ENCODE measurements around the gene MAOB. TPM values are rescaled to one million over a fixed set of nuclear protein-coding genes. Genes with fewer than 3 reads are reported as not detected.
"Not testable (repeated sequence)": the region's sequence is repeated elsewhere in the genome, so short reads cannot be mapped to it uniquely, and the experiment has no call there.

The MAOB gene
- total RNA-seq, 1 donor from 2014 or later = 0.93 TPM

GRCh38 chrX:43728966-43729365 lies 153.3 kb downstream of the MAOB start:
- H3K27ac Mint-ChIP-seq = no peak overlapping the region
- peaks cover 14% of the 10 kb centered on the region for H3K36me3 Mint-ChIP-seq (ENCODE audit: insufficient read depth)
- peaks cover 6% of the 10 kb centered on the region for H3K4me1 Mint-ChIP-seq (ENCODE audit: low read depth)
- no peak for TF ChIP-seq CTCF (IDR thresholded peaks at IDR 0.05; ENCODE audit: unreplicated experiment)
- no peaks in the 10 kb centered on the region for H3K27me3 Mint-ChIP-seq
- DNase-seq (ENCODE audit: low spot score, unreplicated experiment) = no peak
- peaks cover 28% of the 10 kb centered on the region for H3K9me3 Mint-ChIP-seq (ENCODE audit: low read depth)
- no peak overlapping the region for H3K4me3 Mint-ChIP-seq (ENCODE audit: low read depth)

GRCh38 chrX:43728002-43728401 lies 154.2 kb downstream of the MAOB start:
- Mint-ChIP-seq H3K27me3 (no peaks in the 10 kb centered on the region), H3K4me3 (ENCODE audit: low read depth) (no peak overlapping the region), H3K27ac (no peak overlapping the region), H3K36me3 (ENCODE audit: insufficient read depth) (peaks cover 17% of the 10 kb centered on the region), H3K9me3 (ENCODE audit: low read depth) (peaks cover 37% of the 10 kb centered on the region), H3K4me1 (ENCODE audit: low read depth) (peaks cover 6% of the 10 kb centered on the region)
- no peak for DNase-seq (ENCODE audit: low spot score, unreplicated experiment)
- no peak for TF ChIP-seq CTCF (IDR thresholded peaks at IDR 0.05; ENCODE audit: unreplicated experiment)

GRCh38 chrX:43727254-43727653 lies 155.0 kb downstream of the MAOB start:
- H3K9me3 Mint-ChIP-seq (ENCODE audit: low read depth) = peaks cover 38% of the 10 kb centered on the region
- peaks cover 18% of the 10 kb centered on the region for H3K36me3 Mint-ChIP-seq (ENCODE audit: insufficient read depth)
- not testable (repeated sequence) for H3K27ac Mint-ChIP-seq; H3K4me3 Mint-ChIP-seq (ENCODE audit: low read depth); H3K27me3 Mint-ChIP-seq; H3K4me1 Mint-ChIP-seq (ENCODE audit: low read depth); DNase-seq (ENCODE audit: low spot score, unreplicated experiment)

GRCh38 chrX:43725227-43725626 lies 157.0 kb downstream of the MAOB start:
- DNase-seq (ENCODE audit: low spot score, unreplicated experiment); H3K4me3 Mint-ChIP-seq (ENCODE audit: low read depth); H3K4me1 Mint-ChIP-seq (ENCODE audit: low read depth); H3K27me3 Mint-ChIP-seq; H3K27ac Mint-ChIP-seq: not testable (repeated sequence)
- Mint-ChIP-seq H3K36me3 (ENCODE audit: insufficient read depth) (peaks cover 16% of the 10 kb centered on the region), H3K9me3 (ENCODE audit: low read depth) (peaks cover 40% of the 10 kb centered on the region)

- H3K4me3 Mint-ChIP-seq (ENCODE audit: low read depth) = no peak overlapping the region
- H3K4me1 Mint-ChIP-seq (ENCODE audit: low read depth) = peaks cover 3% of the 10 kb centered on the region
- DNase-seq (ENCODE audit: low spot score, unreplicated experiment) = no peak
- peaks cover 31% of the 10 kb centered on the region for H3K9me3 Mint-ChIP-seq (ENCODE audit: low read depth)
- H3K36me3 Mint-ChIP-seq (ENCODE audit: insufficient read depth) = peaks cover 9% of the 10 kb centered on the region
- no peak for TF ChIP-seq CTCF (IDR thresholded peaks at IDR 0.05; ENCODE audit: unreplicated experiment)
- H3K27me3 Mint-ChIP-seq = no peaks in the 10 kb centered on the region
- H3K27ac Mint-ChIP-seq = no peak overlapping the region
Observed at GRCh38 chrX:43720961-43721360, 161.3 kb downstream of the MAOB start.

- no peak for DNase-seq (ENCODE audit: low spot score, unreplicated experiment)
- Mint-ChIP-seq H3K4me1 (ENCODE audit: low read depth) (no peaks in the 10 kb centered on the region), H3K36me3 (ENCODE audit: insufficient read depth) (peaks cover 6% of the 10 kb centered on the region), H3K9me3 (ENCODE audit: low read depth) (peaks cover 25% of the 10 kb centered on the region), H3K27ac (no peak overlapping the region), H3K4me3 (ENCODE audit: low read depth) (no peak overlapping the region), H3K27me3 (no peaks in the 10 kb centered on the region)
- no peak for TF ChIP-seq CTCF (IDR thresholded peaks at IDR 0.05; ENCODE audit: unreplicated experiment)
Observed at GRCh38 chrX:43720082-43720481, 162.2 kb downstream of the MAOB start.
